Tibial artery (tissue), 4 donors: ENCODE measurements around the gene VAV3.

Experiments used
- DNase-seq, 2 donors: peaks; one replicate each; pipeline ENCODE4 v3.0.0-alpha.2; 2019
- H3K27ac ChIP-seq, 2 donors: fragments of 200-600 bp; sonication (generic) in 1 of 2; 1 replicate in 1 of 2; 2 replicates in 1 of 2; pipeline ENCODE4 v1.5.1; 2018 to 2019; ENCODE audit warnings: mild to moderate bottlenecking in 1 of 2
- H3K27me3 ChIP-seq, 2 donors: fragments of 200-600 bp; sonication (generic) in 1 of 2; one replicate each; pipeline versions ENCODE4 v1.5.1 to v1.6.0; 2016 to 2019
- H3K36me3 ChIP-seq, 3 donors: fragments of 200-600 bp; sonication (generic) in 2 of 3; one replicate each; pipeline ENCODE4 v1.5.1; 2016 to 2019; ENCODE audit warnings: mild to moderate bottlenecking in 2 of 3
- H3K4me1 ChIP-seq, 4 donors: fragments of 200-600 bp; sonication (generic) in 2 of 4; 1 replicate in 3 of 4; 2 replicates in 1 of 4; pipeline ENCODE4 v1.5.1; 2016 to 2019
- H3K4me3 ChIP-seq, 2 donors: fragments of 200-600 bp; sonication (generic) in 1 of 2; 1 replicate in 1 of 2; 2 replicates in 1 of 2; pipeline ENCODE4 v1.5.1; 2018 to 2019; ENCODE audit warnings: mild to moderate bottlenecking in 2 of 2
- H3K9me3 ChIP-seq, 3 donors: fragments of 200-600 bp; sonication (generic) in 1 of 3; one replicate each; pipeline ENCODE4 v1.5.1; 2016 to 2019
- intact Hi-C: fragments of 100-400 bp; cut with DNase I; formaldehyde crosslinking; loops from one replicate; pipeline ENCODE4 v1.15.0; 2023; ENCODE audit warnings: low total_unique reads
- TF ChIP-seq, protein P1 (sequence below), 2 experiments: fragments of 200-600 bp in 1 of 2; fragments of 450-650 bp in 1 of 2; IDR thresholded peaks; one replicate each; pipeline ENCODE4 v1.5.1; 2017 to 2019; ENCODE audit warnings: antibody characterized with exemption in 2 of 2, mild to moderate bottlenecking in 1 of 2, moderate library complexity in 1 of 2

The VAV3 gene

DNA sequence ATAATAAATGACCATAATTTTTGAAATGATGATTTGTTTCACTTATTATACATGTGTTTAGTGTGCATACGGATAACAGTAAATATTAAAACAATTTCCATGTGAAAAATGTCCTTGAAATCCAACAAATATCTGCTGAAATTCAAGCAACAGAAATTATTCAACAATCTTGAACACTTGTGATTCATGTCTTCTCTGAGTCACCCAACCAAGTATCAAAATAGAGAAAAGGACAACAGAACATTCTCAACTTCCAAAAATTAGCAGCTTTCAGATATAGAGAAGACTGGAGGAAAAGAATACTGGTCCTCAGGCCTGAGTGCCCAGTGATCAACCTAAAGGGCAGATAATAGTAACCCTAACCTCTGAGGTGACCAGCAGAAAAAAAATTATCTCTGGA is 90.8 kb downstream of the VAV3 start:
- Histone ChIP-seq H3K4me3 (no peak overlapping the region), H3K9me3 (no peaks in the 10 kb centered on the region), H3K27me3 (no peaks in the 10 kb centered on the region), H3K27ac (no peak overlapping the region), H3K4me1 (no peaks in the 10 kb centered on the region), H3K36me3 (no peaks in the 10 kb centered on the region)
- TF ChIP-seq, protein P1, sequence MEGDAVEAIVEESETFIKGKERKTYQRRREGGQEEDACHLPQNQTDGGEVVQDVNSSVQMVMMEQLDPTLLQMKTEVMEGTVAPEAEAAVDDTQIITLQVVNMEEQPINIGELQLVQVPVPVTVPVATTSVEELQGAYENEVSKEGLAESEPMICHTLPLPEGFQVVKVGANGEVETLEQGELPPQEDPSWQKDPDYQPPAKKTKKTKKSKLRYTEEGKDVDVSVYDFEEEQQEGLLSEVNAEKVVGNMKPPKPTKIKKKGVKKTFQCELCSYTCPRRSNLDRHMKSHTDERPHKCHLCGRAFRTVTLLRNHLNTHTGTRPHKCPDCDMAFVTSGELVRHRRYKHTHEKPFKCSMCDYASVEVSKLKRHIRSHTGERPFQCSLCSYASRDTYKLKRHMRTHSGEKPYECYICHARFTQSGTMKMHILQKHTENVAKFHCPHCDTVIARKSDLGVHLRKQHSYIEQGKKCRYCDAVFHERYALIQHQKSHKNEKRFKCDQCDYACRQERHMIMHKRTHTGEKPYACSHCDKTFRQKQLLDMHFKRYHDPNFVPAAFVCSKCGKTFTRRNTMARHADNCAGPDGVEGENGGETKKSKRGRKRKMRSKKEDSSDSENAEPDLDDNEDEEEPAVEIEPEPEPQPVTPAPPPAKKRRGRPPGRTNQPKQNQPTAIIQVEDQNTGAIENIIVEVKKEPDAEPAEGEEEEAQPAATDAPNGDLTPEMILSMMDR (IDR thresholded peaks at IDR 0.05) = no peak
- intact Hi-C loops = no loop called here
- no peak for DNase-seq

DNA sequence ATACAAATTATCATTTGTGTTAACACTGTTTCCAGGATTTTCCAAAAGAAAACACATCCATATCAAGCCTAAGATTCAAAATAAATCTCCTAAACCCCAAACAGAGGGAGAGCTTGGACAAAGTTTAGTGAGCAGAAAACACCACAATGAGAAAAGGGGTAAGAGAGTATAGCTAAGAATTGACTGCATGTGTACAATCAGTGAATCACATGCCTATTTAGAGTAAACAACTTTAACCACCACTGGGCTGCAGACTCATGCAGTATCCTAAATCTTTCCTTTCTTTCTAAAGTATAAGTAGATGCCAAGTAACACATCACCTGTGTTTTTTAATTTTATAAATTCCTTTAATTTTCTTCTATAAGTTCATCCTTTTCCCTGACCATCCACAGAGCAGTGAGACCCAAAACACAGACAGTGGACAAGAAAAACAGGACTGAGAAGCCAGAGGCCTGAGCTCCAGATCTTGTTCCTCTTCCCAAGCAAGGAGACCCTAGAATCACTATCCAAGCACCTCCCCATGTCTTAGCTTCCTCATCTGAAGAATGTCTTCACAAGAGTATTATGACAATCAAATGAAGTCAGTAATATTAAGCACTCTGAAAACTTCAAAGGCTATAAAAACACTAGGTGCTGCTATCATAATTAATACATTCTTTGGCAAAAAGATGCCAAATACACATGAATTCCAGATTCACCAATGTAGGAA is 93.1 kb downstream of the VAV3 start:
- no peak overlapping the region for H3K4me3 ChIP-seq
- TF ChIP-seq, protein P1 (IDR thresholded peaks at IDR 0.05) = no peak
- H3K9me3 ChIP-seq = no peaks in the 10 kb centered on the region
- no peaks in the 10 kb centered on the region for H3K36me3 ChIP-seq
- H3K27ac ChIP-seq = no peak overlapping the region
- H3K4me1 ChIP-seq = no peaks in the 10 kb centered on the region
- no peaks in the 10 kb centered on the region for H3K27me3 ChIP-seq
- intact Hi-C loops = no loop called here
- no peak for DNase-seq

DNA sequence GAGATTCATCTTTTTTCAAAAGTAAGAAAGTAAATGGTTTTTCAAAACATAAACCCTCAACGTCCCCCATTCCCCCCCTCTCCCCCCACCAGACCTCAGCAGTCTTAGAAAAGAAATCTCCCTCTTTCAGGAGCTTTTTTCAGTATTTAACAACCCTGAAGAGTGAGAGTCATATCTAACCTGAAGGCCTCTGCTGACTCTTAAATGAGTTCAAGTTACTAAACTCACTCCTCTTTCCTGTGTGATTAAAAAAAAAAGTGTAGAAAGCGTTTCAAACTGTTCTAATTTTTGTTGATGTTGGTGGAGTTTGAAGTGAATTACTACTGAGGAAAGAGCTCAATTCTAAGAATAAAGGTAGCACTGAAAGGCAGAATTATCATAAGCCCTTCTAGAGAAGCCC is 93.7 kb downstream of the VAV3 start:
- intact Hi-C loops = no loop called here
- DNase-seq = no peak
- H3K27ac ChIP-seq = no peak overlapping the region
- no peaks in the 10 kb centered on the region for H3K27me3 ChIP-seq
- TF ChIP-seq, protein P1 (IDR thresholded peaks at IDR 0.05) = no peak
- H3K4me1 ChIP-seq = no peaks in the 10 kb centered on the region
- no peak overlapping the region for H3K4me3 ChIP-seq
- no peaks in the 10 kb centered on the region for H3K36me3 ChIP-seq
- H3K9me3 ChIP-seq = no peaks in the 10 kb centered on the region

DNA sequence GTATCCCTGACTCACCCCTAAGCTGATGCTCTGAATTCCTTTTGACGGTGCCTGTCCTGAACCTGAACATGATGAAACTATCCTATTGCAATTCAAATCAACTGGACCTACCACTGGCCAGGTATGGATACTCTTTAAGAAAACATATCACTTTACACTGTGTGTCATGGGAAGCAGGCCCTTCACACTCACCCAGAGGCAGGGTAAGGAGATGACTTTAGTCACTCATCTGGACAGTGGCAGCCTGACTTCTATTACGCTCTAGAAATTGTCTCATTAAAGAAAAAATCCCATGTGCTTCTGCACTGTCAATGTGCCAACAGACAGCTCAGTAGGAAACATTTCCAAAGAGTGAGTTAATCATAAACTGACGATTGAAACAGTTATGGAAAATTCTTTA is 94.3 kb downstream of the VAV3 start:
- H3K27ac ChIP-seq = no peak overlapping the region
- no peak for DNase-seq
- intact Hi-C loops = no loop called here
- no peaks in the 10 kb centered on the region for H3K4me1 ChIP-seq
- H3K27me3 ChIP-seq = no peaks in the 10 kb centered on the region
- TF ChIP-seq, protein P1 (IDR thresholded peaks at IDR 0.05) = no peak
- no peaks in the 10 kb centered on the region for H3K36me3 ChIP-seq
- H3K9me3 ChIP-seq = no peaks in the 10 kb centered on the region
- H3K4me3 ChIP-seq = no peak overlapping the region

DNA sequence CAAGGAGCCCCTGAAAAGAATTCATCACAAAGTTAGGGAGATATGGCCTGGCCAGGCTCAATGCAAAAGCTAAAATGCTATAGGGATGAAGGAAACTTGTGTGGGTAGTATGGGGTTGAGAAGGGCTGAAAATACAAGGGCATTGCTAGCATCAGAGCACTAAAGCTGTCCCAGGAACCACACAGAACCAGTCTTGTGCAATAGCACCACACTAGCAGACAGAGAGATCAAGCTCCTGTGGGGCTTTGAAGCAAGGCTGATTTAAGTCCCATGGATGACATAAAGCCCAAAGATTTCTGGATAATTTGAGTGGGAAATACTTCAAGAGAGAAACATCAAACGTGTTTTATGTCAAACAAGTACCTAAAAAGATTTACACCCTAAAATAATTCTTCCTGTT is 97.1 kb downstream of the VAV3 start:
- TF ChIP-seq, protein P1 (IDR thresholded peaks at IDR 0.05) = no peak
- no peak overlapping the region for H3K4me3 ChIP-seq
- no peak for DNase-seq
- no peaks in the 10 kb centered on the region for H3K27me3 ChIP-seq
- no peaks in the 10 kb centered on the region for H3K4me1 ChIP-seq
- H3K36me3 ChIP-seq = no peaks in the 10 kb centered on the region
- intact Hi-C loops = no loop called here
- H3K27ac ChIP-seq = no peak overlapping the region
- no peaks in the 10 kb centered on the region for H3K9me3 ChIP-seq

DNA sequence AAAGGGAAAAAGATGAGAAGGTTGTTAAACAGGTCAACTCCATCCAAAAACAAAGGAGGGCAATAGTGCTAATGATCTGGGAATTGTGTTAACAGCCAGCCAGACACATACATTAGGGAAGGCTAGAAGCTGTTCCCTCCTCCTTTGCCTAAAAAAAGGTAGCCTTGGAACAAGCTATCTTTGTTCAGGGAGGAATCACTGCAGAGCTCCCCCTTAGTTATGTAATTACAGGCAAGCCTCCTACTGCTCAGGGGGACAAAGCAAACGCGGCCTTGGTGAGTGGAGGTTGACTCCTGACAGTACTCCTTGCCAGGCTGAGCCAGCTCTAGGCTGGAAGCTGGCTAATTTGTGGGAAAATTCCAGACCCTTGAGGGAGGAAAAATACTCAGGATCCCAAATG is 97.6 kb downstream of the VAV3 start:
- Histone ChIP-seq H3K4me1 (no peaks in the 10 kb centered on the region), H3K27me3 (no peaks in the 10 kb centered on the region), H3K27ac (no peak overlapping the region), H3K9me3 (no peaks in the 10 kb centered on the region), H3K36me3 (no peaks in the 10 kb centered on the region), H3K4me3 (no peak overlapping the region)
- DNase-seq = no peak
- intact Hi-C loops = no loop called here
- TF ChIP-seq, protein P1 (IDR thresholded peaks at IDR 0.05) = no peak
